ENCODE results near the gene TRANK1. TPM values are rescaled to one million over a fixed set of nuclear protein-coding genes. Genes with fewer than 3 reads are reported as not detected.

Gene TRANK1
- total and polyA plus RNA-seq, 2 of the 4 experiments (the other 2 are of a cell fraction) = 7.9 to 12.7 TPM

- Histone ChIP-seq H2AK5ac (ENCODE audit: low read depth, low read length) (peak overlapping the region; percentile 72; the same call in 1 of the 2 replicates), H2AFZ (replicated peaks; ENCODE audit: low read length, poor library complexity) (peak overlapping the region; percentile 87), H3K9ac (ENCODE audit: low read depth, low read length) (peak overlapping the region; percentile 58), H2AK9ac (replicated peaks; ENCODE audit: low read depth, low read length, poor library complexity) (peak overlapping the region; percentile 78), H3K4me1 (ENCODE audit: control insufficient read depth, insufficient read depth, low read length) (peaks cover 16% of the 10 kb centered on the region), H2BK20ac (ENCODE audit: low read depth, low read length) (peak overlapping the region; percentile 58), H2BK15ac (ENCODE audit: low read depth, low read length) (peak overlapping the region; percentile 21; the same call in 2 of the 3 replicates), H3K18ac (ENCODE audit: low read depth, low read length) (peak overlapping the region; percentile 72; the same call in 1 of the 2 replicates), H3K79me1 (ENCODE audit: low read depth in 1 of 2, low read length in 2 of 2) (no peaks in the 10 kb centered on the region), H4K20me1 (ENCODE audit: insufficient read depth, low read length) (no peaks in the 10 kb centered on the region), H3K4me3 (ENCODE audit: insufficient read depth, low read depth, low read length) (peak overlapping the region; percentile 42; the same call in 1 of the 2 replicates), H4K8ac (ENCODE audit: low read depth in 2 of 2, low read length in 2 of 2) (peak overlapping the region; percentile 27 to 76; a peak in 3 of 4 replicates), H4K5ac (ENCODE audit: low read depth, low read length) (peak overlapping the region; percentile 80), H3K9me1 (ENCODE audit: insufficient read depth, low read length) (peaks cover 6% of the 10 kb centered on the region; the same call in 1 of the 2 replicates), H3K4ac (ENCODE audit: low read depth, low read length) (peak overlapping the region; percentile 59), H3K14ac (replicated peaks; ENCODE audit: low read depth, low read length) (peak overlapping the region; percentile 81), H3K9me3 (ENCODE audit: control insufficient read depth, insufficient read depth, low read length) (no peaks in the 10 kb centered on the region), H2BK120ac (ENCODE audit: low read depth, low read length) (peak overlapping the region; percentile 76), H3K23ac (ENCODE audit: low read depth, low read length) (peak overlapping the region; percentile 61; the same call in 1 of the 2 replicates), H2BK5ac (ENCODE audit: low read depth, low read length, poor library complexity, severe bottlenecking) (peak overlapping the region; percentile 69), H3K36me3 (ENCODE audit: control insufficient read depth, insufficient read depth, low read length) (0 out of 2 replicates have a peak, but pooled peaks cover 2% of the 10 kb centered on the region), H3K4me2 (ENCODE audit: low read depth, low read length) (peak overlapping the region; percentile 89), H3K27ac (ENCODE audit: insufficient read depth, low read length) (peak overlapping the region; percentile 75), H4K91ac (ENCODE audit: insufficient read depth, low read depth, low read length) (peak overlapping the region; percentile 58), H3K27me3 (ENCODE audit: control insufficient read depth, insufficient read depth, low read length) (no peaks in the 10 kb centered on the region), H3K56ac (ENCODE audit: extremely low read depth, insufficient read depth, low read length) (peak overlapping the region; percentile 68; the same call in 1 of the 2 replicates)
- intact Hi-C loops (cut with micrococcal nuclease) = no loop called here
- DNase-seq = no peak
- TF ChIP-seq NFE2L2 (IDR thresholded peaks at IDR 0.05; ENCODE audit: low read depth, low read length) (no peak), BHLHE40 (IDR thresholded peaks at IDR 0.05; ENCODE audit: low read depth, low read length) (no peak), MAZ (IDR thresholded peaks at IDR 0.05; ENCODE audit: borderline replicate concordance, low read depth, low read length) (no peak), SMC3 (IDR thresholded peaks at IDR 0.05; ENCODE audit: low read depth, low read length) (no peak), CEBPB (IDR thresholded peaks at IDR 0.05; ENCODE audit: low read depth, low read length) (no peak), RCOR1 (IDR thresholded peaks at IDR 0.05; ENCODE audit: insufficient replicate concordance, low read length) (no peak), MAFK (IDR thresholded peaks at IDR 0.05; ENCODE audit: low read depth, low read length) (no peak), FOS (IDR thresholded peaks at IDR 0.05; ENCODE audit: low read depth, low read length) (no peak), RAD21 (IDR thresholded peaks at IDR 0.05; ENCODE audit: low read length) (no peak), MXI1 (IDR thresholded peaks at IDR 0.05; ENCODE audit: borderline replicate concordance, low read depth, low read length) (no peak), POLR2A (IDR thresholded peaks at IDR 0.05; ENCODE audit: low read depth, low read length) (no peak), CHD1 (IDR thresholded peaks at IDR 0.05; ENCODE audit: low read depth, low read length) (no peak), RFX5 (IDR thresholded peaks at IDR 0.05; ENCODE audit: low read depth, low read length) (no peak)
- TF ChIP-seq, protein P1, sequence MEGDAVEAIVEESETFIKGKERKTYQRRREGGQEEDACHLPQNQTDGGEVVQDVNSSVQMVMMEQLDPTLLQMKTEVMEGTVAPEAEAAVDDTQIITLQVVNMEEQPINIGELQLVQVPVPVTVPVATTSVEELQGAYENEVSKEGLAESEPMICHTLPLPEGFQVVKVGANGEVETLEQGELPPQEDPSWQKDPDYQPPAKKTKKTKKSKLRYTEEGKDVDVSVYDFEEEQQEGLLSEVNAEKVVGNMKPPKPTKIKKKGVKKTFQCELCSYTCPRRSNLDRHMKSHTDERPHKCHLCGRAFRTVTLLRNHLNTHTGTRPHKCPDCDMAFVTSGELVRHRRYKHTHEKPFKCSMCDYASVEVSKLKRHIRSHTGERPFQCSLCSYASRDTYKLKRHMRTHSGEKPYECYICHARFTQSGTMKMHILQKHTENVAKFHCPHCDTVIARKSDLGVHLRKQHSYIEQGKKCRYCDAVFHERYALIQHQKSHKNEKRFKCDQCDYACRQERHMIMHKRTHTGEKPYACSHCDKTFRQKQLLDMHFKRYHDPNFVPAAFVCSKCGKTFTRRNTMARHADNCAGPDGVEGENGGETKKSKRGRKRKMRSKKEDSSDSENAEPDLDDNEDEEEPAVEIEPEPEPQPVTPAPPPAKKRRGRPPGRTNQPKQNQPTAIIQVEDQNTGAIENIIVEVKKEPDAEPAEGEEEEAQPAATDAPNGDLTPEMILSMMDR (conservative IDR thresholded peaks at IDR 0.05; ENCODE audit: low read depth, low read length) = no peak
- TF ChIP-seq, protein P2, sequence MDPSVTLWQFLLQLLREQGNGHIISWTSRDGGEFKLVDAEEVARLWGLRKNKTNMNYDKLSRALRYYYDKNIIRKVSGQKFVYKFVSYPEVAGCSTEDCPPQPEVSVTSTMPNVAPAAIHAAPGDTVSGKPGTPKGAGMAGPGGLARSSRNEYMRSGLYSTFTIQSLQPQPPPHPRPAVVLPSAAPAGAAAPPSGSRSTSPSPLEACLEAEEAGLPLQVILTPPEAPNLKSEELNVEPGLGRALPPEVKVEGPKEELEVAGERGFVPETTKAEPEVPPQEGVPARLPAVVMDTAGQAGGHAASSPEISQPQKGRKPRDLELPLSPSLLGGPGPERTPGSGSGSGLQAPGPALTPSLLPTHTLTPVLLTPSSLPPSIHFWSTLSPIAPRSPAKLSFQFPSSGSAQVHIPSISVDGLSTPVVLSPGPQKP (IDR thresholded peaks at IDR 0.05; ENCODE audit: borderline replicate concordance, low read depth, low read length) = no peak
- in situ Hi-C loops (cut with MboI; ENCODE audit: low sequenced_read_pairs) = no loop called here
- 100% methylated on average over 1 of the region's 1 CpG; no CpG with 5 or more reads in 1 of the 2 experiments for WGBS, 2 experiments (ENCODE audit: extremely low coverage in 2 of 2, insufficient read length in 1 of 2)
- POLR2A ChIA-PET (ENCODE audit: unreplicated experiment) = no interaction called here
- dilution Hi-C loops (cut with HindIII; ENCODE audit: low sequenced_read_pairs, unreplicated experiment) = no loop called here
- CTCF ChIA-PET = no interaction called here
- no TSS peak for BruUV-seq (replicated peaks)
- ATAC-seq (ENCODE audit: low read depth) = no peak
Measured at GRCh38 chr3:36908647-36909180, 36.1 kb downstream of the TRANK1 start.

Data from IMR-90 (cell line).